HepG2 (cell line): ENCODE results near the gene PSAP. TPM values are rescaled to one million over a fixed set of nuclear protein-coding genes. Genes with fewer than 3 reads are reported as not detected.

Experiments
- ATAC-seq: fragments of 200-7000 bp; cut with Tn5 transposase; 3 replicates; pipeline ENCODE4 v1.9.1; 2020; ENCODE audit warnings: mild to moderate bottlenecking, moderate library complexity
- BruUV-seq: library from RNA; stranded (reverse); fragments of 400-500 nt; replicated peaks from 2 replicates; lab custom pipeline; 2021; lab: Mats Ljungman, UMichigan
- CTCF ChIA-PET: fragments of 300-600 bp; formaldehyde crosslinking; extraction: SDS; loops from one replicate; lab custom pipeline; 2021; ENCODE audit warnings: low total read pairs, inconsistent platforms, low intra/inter-chr PET ratio; lab: Yijun Ruan, JAX
- POLR2A ChIA-PET: fragments of 350-600 bp; sonication (Branson Sonifier 250); formaldehyde crosslinking; loops from one replicate; lab custom pipeline; 2020; ENCODE audit warnings: antibody characterized with exemption, inconsistent platforms; lab: Yijun Ruan, JAX
- DNase-seq: peaks from one replicate; pipeline ENCODE4 v3.0.0-alpha.2; 2015; ENCODE audit warnings: low spot score
- FAIRE-seq: peaks from 3 replicates; lab custom pipeline; 2011; peaks lifted over from hg19 to GRCh38; lab: Jason Lieb, UNC
- H2AFZ ChIP-seq: one replicate; pipeline ENCODE4 v1.6.1; 2011; ENCODE audit warnings: low read length, inconsistent platforms
- H3K27ac ChIP-seq: fragments of 300-600 bp; 3 replicates; pipeline ENCODE4 v1.8.0; 2011; ENCODE audit warnings: mixed run types, mild to moderate bottlenecking, mixed read lengths, low read length, inconsistent platforms; ENCODE audit not compliant: insufficient read depth; ENCODE audit errors: extremely low read length
- H3K27me3 ChIP-seq, 2 experiments: fragments of 200-600 bp in 1 of 2; 2 replicates in 1 of 2; 3 replicates in 1 of 2; pipeline versions ENCODE4 v1.6.0 to v1.8.0; 2011; ENCODE audit warnings: low read length in 2 of 2, mild to moderate bottlenecking in 2 of 2, moderate library complexity in 2 of 2, inconsistent platforms in 1 of 2; ENCODE audit not compliant: insufficient read depth in 2 of 2, control insufficient read depth in 1 of 2
- H3K36me3 ChIP-seq, 2 experiments: fragments of 200-600 bp in 1 of 2; replicated peaks in 1 of 2; 2 replicates in 1 of 2; 3 replicates in 1 of 2; pipeline versions ENCODE4 v1.5.1 to v1.8.0; 2011; ENCODE audit warnings: low read length in 2 of 2, inconsistent platforms in 1 of 2; ENCODE audit not compliant: insufficient read depth in 2 of 2, control insufficient read depth in 1 of 2
- H3K4me1 ChIP-seq: 2 replicates; pipeline ENCODE4 v1.5.1; 2012; ENCODE audit warnings: low read length, inconsistent platforms; ENCODE audit not compliant: insufficient read depth
- H3K4me2 ChIP-seq: 2 replicates; pipeline ENCODE4 v1.6.0; 2011; ENCODE audit warnings: low read depth, low read length, inconsistent platforms
- H3K4me3 ChIP-seq, 3 experiments: fragments of 200-600 bp in 1 of 3; sonication (generic), shearing (Covaris generic) in 1 of 3; replicated peaks in 1 of 3; 2 replicates each; pipeline ENCODE4 v1.5.1; 2011 to 2016; ENCODE audit warnings: low read length in 3 of 3, inconsistent platforms in 2 of 3, low read depth in 2 of 3, mild to moderate bottlenecking in 2 of 3, control low read depth in 1 of 3, mixed read lengths in 1 of 3; ENCODE audit not compliant: insufficient read depth in 1 of 3
- H3K79me2 ChIP-seq: one replicate; pipeline ENCODE4 v1.6.1; 2011; ENCODE audit warnings: low read length, inconsistent platforms; ENCODE audit not compliant: insufficient read depth
- H3K9ac ChIP-seq: 2 replicates; pipeline ENCODE4 v1.6.0; 2011; ENCODE audit warnings: mild to moderate bottlenecking, low read depth, low read length, inconsistent platforms; ENCODE audit not compliant: insufficient read depth
- H3K9me3 ChIP-seq: 2 replicates; pipeline ENCODE4 v1.5.1; 2012; ENCODE audit warnings: mild to moderate bottlenecking, low read length
- H4K20me1 ChIP-seq: 2 replicates; pipeline ENCODE4 v1.6.0; 2011; ENCODE audit warnings: inconsistent platforms, mild to moderate bottlenecking, low read length, moderate library complexity; ENCODE audit not compliant: insufficient read depth
- HES4 ChIP-seq: sonication (generic); formaldehyde crosslinking; IDR thresholded peaks from 2 replicates; pipeline ENCODE4 v1.9.0; 2021; ENCODE audit warnings: mild to moderate bottlenecking, missing genetic modification reagents, borderline replicate concordance
- KMT2A ChIP-seq: sonication (generic); formaldehyde crosslinking; IDR thresholded peaks from 2 replicates; pipeline ENCODE4 v1.4.0; 2020; ENCODE audit warnings: missing genetic modification reagents
- MAFK ChIP-seq, 2 experiments: IDR thresholded peaks in 1 of 2; conservative IDR thresholded peaks in 1 of 2; 2 replicates each; pipeline ENCODE4 v1.6.1; 2011; ENCODE audit warnings: improper control_type of control experiment in 2 of 2, low read length in 2 of 2
- MAZ ChIP-seq, 2 experiments: sonication (generic) in 1 of 2; formaldehyde crosslinking in 1 of 2; IDR thresholded peaks; 2 replicates each; pipeline versions ENCODE4 v1.5.0 to v1.6.1; 2012 to 2020; ENCODE audit warnings: low read depth in 2 of 2, mild to moderate bottlenecking in 2 of 2, borderline replicate concordance in 1 of 2, improper control_type of control experiment in 1 of 2, low read length in 1 of 2, missing genetic modification reagents in 1 of 2, moderate library complexity in 1 of 2
- TRIM24 ChIP-seq: sonication (generic); formaldehyde crosslinking; IDR thresholded peaks from 2 replicates; pipeline ENCODE4 v1.8.0; 2022; ENCODE audit warnings: mild to moderate bottlenecking, missing genetic modification reagents
- ZKSCAN8 ChIP-seq: IDR thresholded peaks from 2 replicates; pipeline ENCODE4 v1.6.1; 2016; ENCODE audit warnings: borderline replicate concordance, missing genetic modification reagents, missing compliant biosample characterization
- ZNF12 ChIP-seq: sonication (generic); formaldehyde crosslinking; IDR thresholded peaks from 2 replicates; pipeline ENCODE4 v1.5.0; 2020; ENCODE audit warnings: missing genetic modification reagents
- ZNF354B ChIP-seq: sonication (generic); formaldehyde crosslinking; IDR thresholded peaks from 2 replicates; pipeline ENCODE4 v1.8.0; 2022; ENCODE audit warnings: mild to moderate bottlenecking, missing genetic modification reagents
- ZNF567 ChIP-seq: sonication (generic); formaldehyde crosslinking; IDR thresholded peaks from 2 replicates; pipeline ENCODE4 v1.8.1; 2023; ENCODE audit warnings: mild to moderate bottlenecking, missing genetic modification reagents, borderline replicate concordance
- ZNF776 ChIP-seq: sonication (generic); formaldehyde crosslinking; IDR thresholded peaks from 2 replicates; pipeline ENCODE4 v1.4.0; 2020; ENCODE audit warnings: mild to moderate bottlenecking, missing genetic modification reagents
- ZNF839 ChIP-seq: sonication (generic); formaldehyde crosslinking; IDR thresholded peaks from 2 replicates; pipeline ENCODE4 v1.4.0; 2020; ENCODE audit warnings: missing genetic modification reagents, mild to moderate bottlenecking, borderline replicate concordance
- WGBS: methylation state at CpG from one replicate; pipeline ENCODE4 v1.1.6; 2017; ENCODE audit warnings: low lambda C conversion rate; 5-methylcytosine and 5-hydroxymethylcytosine counted together
- in situ Hi-C: cut with HindIII; loops from 2 replicates; pipeline ENCODE4 v1.10.0; 2017; ENCODE audit warnings: low pct_unique_long_range_greater_than_20kb; ENCODE audit not compliant: extremely low pct_ligation_motif_present
- intact Hi-C: fragments of 100-400 bp; cut with micrococcal nuclease; formaldehyde crosslinking; loops from one replicate; pipeline ENCODE4 v1.10.0; 2022; ENCODE audit not compliant: unreplicated experiment
- polyA plus RNA-seq, 8 experiments: library from polyadenylated mRNA; depleted of rRNA in 3 of 8; stranded (reverse) in 7 of 8; unstranded in 1 of 8; fragments of >200 nt; fragmentation: Illumina TruSeq in 4 of 8; extraction: Trizol in 4 of 8; gene quantifications; 2 replicates each; pipeline versions ENCODE4 v1.2.1 to v1.2.3, GENCODE V29; 2011 to 2016; ENCODE audit warnings: low read depth in 4 of 8, missing spikeins in 1 of 8, mixed read lengths in 1 of 8; ENCODE audit not compliant: insufficient read depth in 1 of 8
- total RNA-seq, 5 experiments: library from RNA; depleted of rRNA; stranded (reverse); fragments of >200 nt; fragmentation: Illumina TruSeq; extraction: Trizol; gene quantifications; 2 replicates each; pipeline ENCODE4 v1.2.3, GENCODE V29; 2016; ENCODE audit warnings: low read depth in 1 of 5
- TF ChIP-seq, protein P1 (sequence below): IDR thresholded peaks from 2 replicates; pipeline ENCODE4 v1.6.1; 2016
- TF ChIP-seq, protein P2 (sequence below): conservative IDR thresholded peaks from 2 replicates; pipeline ENCODE4 v1.6.1; 2018; ENCODE audit warnings: missing genetic modification reagents
- TF ChIP-seq, protein P3 (sequence below): sonication (generic); formaldehyde crosslinking; IDR thresholded peaks from 2 replicates; pipeline ENCODE4 v1.4.0; 2020; ENCODE audit warnings: missing genetic modification reagents
- TF ChIP-seq, protein P4 (sequence below): sonication (generic); formaldehyde crosslinking; IDR thresholded peaks from 2 replicates; pipeline ENCODE4 v1.4.0; 2020; ENCODE audit warnings: mild to moderate bottlenecking, missing genetic modification reagents

Gene PSAP
- total and polyA plus RNA-seq, 2 of the 13 experiments (the other 11 are each of a cell fraction or from before 2014, with no cell fraction given): 323 to 643 TPM

DNA sequence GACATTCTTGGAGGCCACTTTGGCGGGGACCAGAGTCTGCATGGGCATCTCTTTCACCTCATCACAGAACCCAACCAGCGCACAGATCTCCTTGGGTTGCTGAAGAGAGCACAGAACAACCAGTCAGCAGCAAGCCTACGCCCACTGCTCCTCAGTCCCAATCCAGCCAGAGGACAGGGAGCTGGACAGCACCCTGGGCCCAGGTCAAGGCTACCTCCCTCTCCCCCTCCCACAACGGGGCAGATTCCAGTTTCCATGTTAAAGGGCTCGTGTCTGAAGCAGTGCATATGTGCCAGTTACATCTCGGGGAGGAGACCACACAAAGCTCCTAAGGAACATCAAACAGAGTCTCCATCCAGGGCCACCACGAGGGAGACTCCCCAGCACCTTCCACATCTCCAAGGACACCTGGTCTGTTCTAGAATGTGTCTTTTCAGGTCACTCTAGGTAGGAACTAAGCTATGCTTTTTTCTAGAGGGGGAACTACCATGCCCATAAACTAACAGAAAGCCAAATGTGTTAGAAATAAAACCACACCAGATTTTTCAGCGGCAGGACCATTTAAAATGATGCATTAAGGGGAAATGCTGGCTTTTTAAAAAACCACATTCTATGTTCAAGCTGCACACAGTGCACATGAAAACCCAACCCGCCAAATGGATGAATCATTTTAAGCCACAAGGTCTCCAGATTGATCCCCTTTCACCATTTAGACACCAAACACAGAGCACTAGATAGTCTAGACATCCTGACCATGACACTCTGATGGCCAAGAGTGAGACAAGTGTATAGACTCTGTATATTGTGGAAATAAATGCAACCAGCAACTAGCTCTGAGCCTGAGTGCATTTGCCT, 28.9 kb downstream of the PSAP start:
- peaks cover 58 to 96% of the 10 kb centered on the region in 2 experiments for H3K36me3 ChIP-seq
- POLR2A ChIA-PET: no interaction called here

More for the DNA sequence above, 28.9 kb downstream of the PSAP start:
- CTCF ChIA-PET: no interaction called here
- Histone ChIP-seq H3K27ac (no peak overlapping the region), H3K79me2 (no peaks in the 10 kb centered on the region), H4K20me1 (no peaks in the 10 kb centered on the region), H3K4me2 (no peak overlapping the region), H2AFZ (no peak overlapping the region), H3K27me3 (no peaks in the 10 kb centered on the region), H3K9ac (no peak overlapping the region), H3K4me3 (no peak overlapping the region), H3K9me3 (no peaks in the 10 kb centered on the region), H3K4me1 (no peaks in the 10 kb centered on the region)
- no peak for ATAC-seq
- FAIRE-seq: no peak
- 85% methylated on average over 5 of the region's 9 CpGs for WGBS
- intact Hi-C loops (no loop called here), in situ Hi-C loops (no loop called here)
- TF ChIP-seq, protein P1, sequence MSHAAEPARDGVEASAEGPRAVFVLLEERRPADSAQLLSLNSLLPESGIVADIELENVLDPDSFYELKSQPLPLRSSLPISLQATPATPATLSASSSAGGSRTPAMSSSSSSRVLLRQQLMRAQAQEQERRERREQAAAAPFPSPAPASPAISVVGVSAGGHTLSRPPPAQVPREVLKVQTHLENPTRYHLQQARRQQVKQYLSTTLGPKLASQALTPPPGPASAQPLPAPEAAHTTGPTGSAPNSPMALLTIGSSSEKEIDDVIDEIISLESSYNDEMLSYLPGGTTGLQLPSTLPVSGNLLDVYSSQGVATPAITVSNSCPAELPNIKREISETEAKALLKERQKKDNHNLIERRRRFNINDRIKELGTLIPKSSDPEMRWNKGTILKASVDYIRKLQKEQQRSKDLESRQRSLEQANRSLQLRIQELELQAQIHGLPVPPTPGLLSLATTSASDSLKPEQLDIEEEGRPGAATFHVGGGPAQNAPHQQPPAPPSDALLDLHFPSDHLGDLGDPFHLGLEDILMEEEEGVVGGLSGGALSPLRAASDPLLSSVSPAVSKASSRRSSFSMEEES (CRISPR knock-in tag): no peak
- TF ChIP-seq ZNF776 (CRISPR knock-in tag) (no peak), ZNF12 (no peak), MAFK (conservative IDR thresholded peaks at IDR 0.05 in 1 of 2, IDR thresholded peaks at IDR 0.05 in 1 of 2; ENCODE audit: low read length in 2 of 2) (no peak), MAZ (IDR thresholded peaks at IDR 0.05; ENCODE audit: borderline replicate concordance, low read depth, low read length) (no peak), MAZ (CRISPR knock-in tag; IDR thresholded peaks at IDR 0.05; ENCODE audit: low read depth) (no peak), ZNF839 (CRISPR knock-in tag) (no peak), ZNF354B (CRISPR knock-in tag) (no peak), ZNF567 (no peak), KMT2A (CRISPR knock-in tag) (no peak), TRIM24 (CRISPR knock-in tag) (no peak), ZKSCAN8 (CRISPR knock-in tag) (no peak), HES4 (CRISPR knock-in tag) (no peak)
- TF ChIP-seq, protein P2, sequence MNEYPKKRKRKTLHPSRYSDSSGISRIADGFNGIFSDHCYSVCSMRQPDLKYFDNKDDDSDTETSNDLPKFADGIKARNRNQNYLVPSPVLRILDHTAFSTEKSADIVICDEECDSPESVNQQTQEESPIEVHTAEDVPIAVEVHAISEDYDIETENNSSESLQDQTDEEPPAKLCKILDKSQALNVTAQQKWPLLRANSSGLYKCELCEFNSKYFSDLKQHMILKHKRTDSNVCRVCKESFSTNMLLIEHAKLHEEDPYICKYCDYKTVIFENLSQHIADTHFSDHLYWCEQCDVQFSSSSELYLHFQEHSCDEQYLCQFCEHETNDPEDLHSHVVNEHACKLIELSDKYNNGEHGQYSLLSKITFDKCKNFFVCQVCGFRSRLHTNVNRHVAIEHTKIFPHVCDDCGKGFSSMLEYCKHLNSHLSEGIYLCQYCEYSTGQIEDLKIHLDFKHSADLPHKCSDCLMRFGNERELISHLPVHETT (CRISPR knock-in tag): no peak
- TF ChIP-seq, protein P3, sequence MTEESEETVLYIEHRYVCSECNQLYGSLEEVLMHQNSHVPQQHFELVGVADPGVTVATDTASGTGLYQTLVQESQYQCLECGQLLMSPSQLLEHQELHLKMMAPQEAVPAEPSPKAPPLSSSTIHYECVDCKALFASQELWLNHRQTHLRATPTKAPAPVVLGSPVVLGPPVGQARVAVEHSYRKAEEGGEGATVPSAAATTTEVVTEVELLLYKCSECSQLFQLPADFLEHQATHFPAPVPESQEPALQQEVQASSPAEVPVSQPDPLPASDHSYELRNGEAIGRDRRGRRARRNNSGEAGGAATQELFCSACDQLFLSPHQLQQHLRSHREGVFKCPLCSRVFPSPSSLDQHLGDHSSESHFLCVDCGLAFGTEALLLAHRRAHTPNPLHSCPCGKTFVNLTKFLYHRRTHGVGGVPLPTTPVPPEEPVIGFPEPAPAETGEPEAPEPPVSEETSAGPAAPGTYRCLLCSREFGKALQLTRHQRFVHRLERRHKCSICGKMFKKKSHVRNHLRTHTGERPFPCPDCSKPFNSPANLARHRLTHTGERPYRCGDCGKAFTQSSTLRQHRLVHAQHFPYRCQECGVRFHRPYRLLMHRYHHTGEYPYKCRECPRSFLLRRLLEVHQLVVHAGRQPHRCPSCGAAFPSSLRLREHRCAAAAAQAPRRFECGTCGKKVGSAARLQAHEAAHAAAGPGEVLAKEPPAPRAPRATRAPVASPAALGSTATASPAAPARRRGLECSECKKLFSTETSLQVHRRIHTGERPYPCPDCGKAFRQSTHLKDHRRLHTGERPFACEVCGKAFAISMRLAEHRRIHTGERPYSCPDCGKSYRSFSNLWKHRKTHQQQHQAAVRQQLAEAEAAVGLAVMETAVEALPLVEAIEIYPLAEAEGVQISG (CRISPR knock-in tag): no peak
- TF ChIP-seq, protein P4, sequence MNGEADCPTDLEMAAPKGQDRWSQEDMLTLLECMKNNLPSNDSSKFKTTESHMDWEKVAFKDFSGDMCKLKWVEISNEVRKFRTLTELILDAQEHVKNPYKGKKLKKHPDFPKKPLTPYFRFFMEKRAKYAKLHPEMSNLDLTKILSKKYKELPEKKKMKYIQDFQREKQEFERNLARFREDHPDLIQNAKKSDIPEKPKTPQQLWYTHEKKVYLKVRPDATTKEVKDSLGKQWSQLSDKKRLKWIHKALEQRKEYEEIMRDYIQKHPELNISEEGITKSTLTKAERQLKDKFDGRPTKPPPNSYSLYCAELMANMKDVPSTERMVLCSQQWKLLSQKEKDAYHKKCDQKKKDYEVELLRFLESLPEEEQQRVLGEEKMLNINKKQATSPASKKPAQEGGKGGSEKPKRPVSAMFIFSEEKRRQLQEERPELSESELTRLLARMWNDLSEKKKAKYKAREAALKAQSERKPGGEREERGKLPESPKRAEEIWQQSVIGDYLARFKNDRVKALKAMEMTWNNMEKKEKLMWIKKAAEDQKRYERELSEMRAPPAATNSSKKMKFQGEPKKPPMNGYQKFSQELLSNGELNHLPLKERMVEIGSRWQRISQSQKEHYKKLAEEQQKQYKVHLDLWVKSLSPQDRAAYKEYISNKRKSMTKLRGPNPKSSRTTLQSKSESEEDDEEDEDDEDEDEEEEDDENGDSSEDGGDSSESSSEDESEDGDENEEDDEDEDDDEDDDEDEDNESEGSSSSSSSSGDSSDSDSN: no peak
- no peak for DNase-seq
- BruUV-seq: no TSS peak
